Sigmoid colon (tissue), 4 donors: Measurements from ENCODE around the gene F8.

Experiments used
- EP300 ChIP-seq, 4 donors: sonication (generic); formaldehyde crosslinking; IDR thresholded peaks; one replicate each; pipeline ENCODE4 v1.6.1; 2017; ENCODE audit warnings: antibody characterized with exemption in 4 of 4
- POLR2A ChIP-seq, 2 donors: fragments of 450-650 bp; IDR thresholded peaks; one replicate each; pipeline ENCODE4 v1.6.1; 2016; ENCODE audit warnings: antibody characterized with exemption in 2 of 2, mild to moderate bottlenecking in 2 of 2, moderate library complexity in 2 of 2
- POLR2AphosphoS5 ChIP-seq, 4 donors: sonication (generic); formaldehyde crosslinking; IDR thresholded peaks; one replicate each; pipeline ENCODE4 v1.6.1; 2017; ENCODE audit warnings: antibody characterized with exemption in 4 of 4
- TF ChIP-seq, protein P1 (sequence below), 4 experiments: fragments of 450-650 bp in 3 of 4; fragments of 200-600 bp in 1 of 4; IDR thresholded peaks; one replicate each; pipeline ENCODE4 v1.5.1; 2016 to 2019; ENCODE audit warnings: antibody characterized with exemption in 4 of 4, mild to moderate bottlenecking in 3 of 4, moderate library complexity in 2 of 4

DNA sequence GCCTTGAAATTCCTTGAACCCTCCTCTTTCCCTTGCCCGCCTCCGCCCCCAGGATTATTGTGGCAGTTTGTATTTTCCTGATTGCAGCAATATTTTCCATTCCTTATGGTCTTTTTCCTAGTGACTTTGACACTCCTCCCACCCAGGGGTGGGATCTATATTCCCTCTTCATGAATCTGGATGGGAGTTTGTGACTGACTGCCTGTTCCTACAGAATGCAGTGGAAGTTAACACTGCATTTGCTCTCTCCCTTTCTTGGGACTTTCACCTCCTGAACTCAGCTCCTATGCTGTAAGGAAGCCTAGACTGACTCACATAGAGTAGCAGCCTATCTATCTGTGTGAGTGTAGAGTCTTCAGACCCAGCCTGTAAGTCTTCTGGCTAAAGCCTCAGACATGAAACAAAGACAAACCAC is 6.4 kb upstream of the F8 start:
- TF ChIP-seq POLR2A (IDR thresholded peaks at IDR 0.05) (no peak), EP300 (IDR thresholded peaks at IDR 0.05) (no peak), POLR2AphosphoS5 (IDR thresholded peaks at IDR 0.05) (no peak)
- TF ChIP-seq, protein P1, sequence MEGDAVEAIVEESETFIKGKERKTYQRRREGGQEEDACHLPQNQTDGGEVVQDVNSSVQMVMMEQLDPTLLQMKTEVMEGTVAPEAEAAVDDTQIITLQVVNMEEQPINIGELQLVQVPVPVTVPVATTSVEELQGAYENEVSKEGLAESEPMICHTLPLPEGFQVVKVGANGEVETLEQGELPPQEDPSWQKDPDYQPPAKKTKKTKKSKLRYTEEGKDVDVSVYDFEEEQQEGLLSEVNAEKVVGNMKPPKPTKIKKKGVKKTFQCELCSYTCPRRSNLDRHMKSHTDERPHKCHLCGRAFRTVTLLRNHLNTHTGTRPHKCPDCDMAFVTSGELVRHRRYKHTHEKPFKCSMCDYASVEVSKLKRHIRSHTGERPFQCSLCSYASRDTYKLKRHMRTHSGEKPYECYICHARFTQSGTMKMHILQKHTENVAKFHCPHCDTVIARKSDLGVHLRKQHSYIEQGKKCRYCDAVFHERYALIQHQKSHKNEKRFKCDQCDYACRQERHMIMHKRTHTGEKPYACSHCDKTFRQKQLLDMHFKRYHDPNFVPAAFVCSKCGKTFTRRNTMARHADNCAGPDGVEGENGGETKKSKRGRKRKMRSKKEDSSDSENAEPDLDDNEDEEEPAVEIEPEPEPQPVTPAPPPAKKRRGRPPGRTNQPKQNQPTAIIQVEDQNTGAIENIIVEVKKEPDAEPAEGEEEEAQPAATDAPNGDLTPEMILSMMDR (IDR thresholded peaks at IDR 0.05), result no peak
